Measurements from ENCODE around the gene OR2A14. TPM values are rescaled to one million over a fixed set of nuclear protein-coding genes. Genes with fewer than 3 reads are reported as not detected.

The OR2A14 gene
- total RNA-seq, 2 donors from 2014 or later = not detected

GRCh38 chr7:144133307-144133706, 10.3 kb downstream of the OR2A14 start:
- Histone ChIP-seq H3K36me3 (no peaks in the 10 kb centered on the region), H3K4me1 (no peaks in the 10 kb centered on the region), H3K27ac (no peak overlapping the region), H3K9me3 (no peaks in the 10 kb centered on the region), H3K27me3 (no peaks in the 10 kb centered on the region), H3K4me3 (no peak overlapping the region)
- no peak for TF ChIP-seq CTCF (IDR thresholded peaks at IDR 0.05)
- no peak for DNase-seq (ENCODE audit: low spot score)

DNA sequence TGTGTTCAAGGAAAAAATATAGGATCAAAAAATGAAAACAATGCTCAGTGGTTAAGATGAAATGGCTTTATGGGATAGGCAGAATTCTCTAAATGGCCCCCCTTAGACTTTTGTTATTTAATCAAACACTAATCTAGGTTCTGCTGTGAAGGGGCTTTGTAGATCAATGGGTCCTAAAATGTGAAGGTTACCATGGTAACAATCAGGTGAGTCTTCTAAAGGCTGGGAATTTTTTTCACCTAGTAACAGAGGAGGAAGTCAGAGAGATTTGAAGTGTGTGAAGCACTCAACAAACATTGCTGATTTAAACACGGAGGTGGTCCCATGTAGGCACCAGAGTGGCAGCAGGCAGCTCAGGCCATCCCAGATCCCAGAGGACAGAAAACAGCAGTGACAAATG, 11.1 kb downstream of the OR2A14 start:
- Histone ChIP-seq H3K9me3 (no peaks in the 10 kb centered on the region), H3K4me3 (no peak overlapping the region), H3K27ac (no peak overlapping the region), H3K36me3 (no peaks in the 10 kb centered on the region), H3K27me3 (no peaks in the 10 kb centered on the region), H3K4me1 (no peaks in the 10 kb centered on the region)
- no peak for TF ChIP-seq CTCF (IDR thresholded peaks at IDR 0.05)
- DNase-seq (ENCODE audit: low spot score) = no peak

DNA sequence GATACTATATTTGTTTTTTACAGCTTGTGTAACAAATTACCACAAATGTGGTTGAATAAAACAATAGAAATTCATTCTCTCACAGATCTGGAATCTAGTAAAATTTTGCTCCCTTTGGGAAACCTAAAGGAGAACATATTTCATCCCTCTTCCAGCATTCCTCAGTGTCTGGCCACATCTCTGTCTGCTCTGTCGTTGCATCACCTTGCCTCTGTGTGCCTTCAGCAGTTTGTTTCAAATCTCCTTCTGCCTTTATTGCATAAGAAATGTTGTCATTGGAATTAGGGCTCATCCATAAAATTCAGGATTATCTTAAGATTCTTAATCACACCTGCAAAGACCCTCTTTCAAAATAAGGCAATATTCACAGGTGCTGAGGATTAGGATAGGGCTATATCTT, 14.5 kb downstream of the OR2A14 start:
- Histone ChIP-seq H3K4me1 (no peaks in the 10 kb centered on the region), H3K27me3 (no peaks in the 10 kb centered on the region), H3K36me3 (no peaks in the 10 kb centered on the region), H3K27ac (no peak overlapping the region), H3K9me3 (no peaks in the 10 kb centered on the region), H3K4me3 (no peak overlapping the region)
- DNase-seq (ENCODE audit: low spot score) = no peak
- TF ChIP-seq CTCF (IDR thresholded peaks at IDR 0.05) = no peak

- no peak for TF ChIP-seq CTCF (IDR thresholded peaks at IDR 0.05)
- H3K27ac ChIP-seq = no peak overlapping the region
- H3K27me3 ChIP-seq = no peaks in the 10 kb centered on the region
- no peak overlapping the region for H3K4me3 ChIP-seq
- H3K36me3 ChIP-seq = no peaks in the 10 kb centered on the region
- H3K9me3 ChIP-seq = peaks cover 0 to 12% of the 10 kb centered on the region in 2 donors
- DNase-seq (ENCODE audit: low spot score) = no peak
- no peaks in the 10 kb centered on the region for H3K4me1 ChIP-seq
These were observed 19.2 kb downstream of the OR2A14 start for GRCh38 chr7:144142187-144142586.

GRCh38 chr7:144144426-144144825, 21.4 kb downstream of the OR2A14 start:
- Histone ChIP-seq H3K4me1 (no peaks in the 10 kb centered on the region), H3K4me3 (no peak overlapping the region), H3K27ac (no peak overlapping the region), H3K27me3 (no peaks in the 10 kb centered on the region), H3K9me3 (peaks cover 0 to 33% of the 10 kb centered on the region in 2 donors), H3K36me3 (no peaks in the 10 kb centered on the region)
- no peak for TF ChIP-seq CTCF (IDR thresholded peaks at IDR 0.05)
- no peak for DNase-seq (ENCODE audit: low spot score)

GRCh38 chr7:144148224-144148827, 25.4 kb downstream of the OR2A14 start:
- H3K27ac ChIP-seq = no peak overlapping the region
- no peak for TF ChIP-seq CTCF (IDR thresholded peaks at IDR 0.05)
- no peaks in the 10 kb centered on the region for H3K36me3 ChIP-seq
- no peak overlapping the region for H3K4me3 ChIP-seq
- H3K4me1 ChIP-seq = no peaks in the 10 kb centered on the region
- no peak for DNase-seq (ENCODE audit: low spot score)
- peaks cover 0 to 47% of the 10 kb centered on the region in 2 donors for H3K9me3 ChIP-seq
- no peaks in the 10 kb centered on the region for H3K27me3 ChIP-seq
